IMR-90 (cell line): Measurements from ENCODE around the gene TBC1D22A.

Experiments used
- CEBPB ChIP-seq: IDR thresholded peaks from 2 replicates; pipeline ENCODE4 v1.6.1; 2012; ENCODE audit warnings: low read depth, low read length, improper control_type of control experiment
- CTCF ChIP-seq: conservative IDR thresholded peaks from 2 replicates; pipeline ENCODE4 v1.5.1; 2012; ENCODE audit warnings: mild to moderate bottlenecking, low read depth, low read length, improper control_type of control experiment
- MXI1 ChIP-seq: IDR thresholded peaks from 2 replicates; pipeline ENCODE4 v1.6.1; 2012; ENCODE audit warnings: low read depth, mild to moderate bottlenecking, low read length, moderate library complexity, borderline replicate concordance
- POLR2A ChIP-seq: IDR thresholded peaks from 2 replicates; pipeline ENCODE4 v1.6.1; 2012; ENCODE audit warnings: mild to moderate bottlenecking, low read depth, low read length
- SMC3 ChIP-seq: fragments of 150-350 bp; IDR thresholded peaks from 2 replicates; pipeline ENCODE4 v1.6.1; 2016; ENCODE audit warnings: low read depth, mild to moderate bottlenecking, antibody characterized with exemption, low read length, moderate library complexity
- USF2 ChIP-seq: fragments of 150-350 bp; IDR thresholded peaks from 2 replicates; pipeline ENCODE4 v1.6.1; 2017; ENCODE audit warnings: mild to moderate bottlenecking, antibody characterized with exemption, low read length, low read depth

- TF ChIP-seq POLR2A, result no peak
- no peak for TF ChIP-seq MXI1
- TF ChIP-seq CTCF, result no peak
- no peak for TF ChIP-seq USF2
- TF ChIP-seq CEBPB, result no peak
- no peak for TF ChIP-seq SMC3
Observed at GRCh38 chr22:47045691-47046410, 283.4 kb downstream of the TBC1D22A start.
